Measurements from ENCODE around the gene RMI2.
"Not testable (repeated sequence)": the region's sequence is repeated elsewhere in the genome, so short reads cannot be mapped to it uniquely, and the experiment has no call there.

RMI2 gene

GRCh38 chr16:11354733-11355574 lies 9.7 kb downstream of the RMI2 start:
- DNase-seq (ENCODE audit: low spot score) = no peak

- DNase-seq (ENCODE audit: low spot score) = no peak
Observed at GRCh38 chr16:11355862-11356261, 10.6 kb downstream of the RMI2 start.

- DNase-seq (ENCODE audit: low spot score) = peak; percentile 42
Observed at GRCh38 chr16:11356573-11357331, 11.5 kb downstream of the RMI2 start.

GRCh38 chr16:11358531-11358930 lies 13.3 kb downstream of the RMI2 start:
- DNase-seq (ENCODE audit: low spot score) = no peak

DNA sequence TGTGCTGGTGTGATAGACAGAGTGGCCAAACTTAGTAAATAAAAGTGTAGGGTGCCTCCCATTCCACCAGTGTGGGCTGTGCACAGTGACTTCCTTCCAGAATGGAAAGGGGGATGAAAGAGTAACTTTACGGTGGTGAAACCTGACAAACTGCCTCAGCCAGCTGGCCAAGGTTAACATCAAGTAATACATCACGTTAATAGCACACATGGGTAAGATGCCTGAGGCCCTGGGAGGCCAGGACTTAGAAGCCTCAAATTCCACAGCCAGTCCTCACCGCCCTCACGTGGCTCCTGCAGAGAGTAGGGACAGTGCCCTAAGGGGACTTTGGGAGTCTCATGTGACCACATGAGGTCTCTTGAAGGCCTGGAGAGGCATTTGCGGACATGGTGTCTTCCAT lies 14.1 kb downstream of the RMI2 start:
- no peak for DNase-seq (ENCODE audit: low spot score)

DNA sequence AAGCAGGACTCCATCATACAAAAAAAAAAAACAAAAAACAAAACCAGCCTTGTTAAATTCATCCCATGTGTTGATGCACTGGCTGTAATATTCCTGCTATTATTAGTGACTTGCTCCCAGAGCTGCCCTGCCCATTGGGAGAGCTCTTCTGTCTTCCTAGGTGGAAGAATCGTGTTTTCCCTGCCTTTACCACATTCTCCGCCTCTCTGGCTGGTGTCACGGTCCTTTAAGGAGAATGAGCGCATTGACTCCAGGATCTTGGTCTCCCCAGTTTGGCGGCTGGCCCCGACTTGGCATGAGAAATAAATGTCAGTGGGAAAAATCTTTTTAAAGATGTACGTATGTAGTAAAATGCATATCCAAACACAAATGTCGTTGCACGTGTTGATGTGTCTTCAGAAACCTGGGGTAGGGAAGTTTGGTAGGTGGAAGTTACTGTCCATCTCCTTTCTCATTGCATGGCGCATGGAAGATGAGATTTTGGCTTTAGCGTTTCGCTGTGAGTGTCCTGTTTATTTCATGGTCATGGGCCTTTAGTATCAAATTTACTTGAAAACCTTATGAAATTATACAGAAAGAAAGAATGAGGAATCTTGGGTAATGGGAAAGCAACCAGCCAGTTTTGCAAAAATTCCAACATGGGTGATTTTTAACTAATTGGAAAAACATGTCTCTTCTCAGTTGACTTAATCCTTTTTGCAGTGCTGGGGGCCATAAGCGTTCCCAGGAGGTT lies 15.5 kb downstream of the RMI2 start:
- DNase-seq (ENCODE audit: low spot score) = no peak

DNA sequence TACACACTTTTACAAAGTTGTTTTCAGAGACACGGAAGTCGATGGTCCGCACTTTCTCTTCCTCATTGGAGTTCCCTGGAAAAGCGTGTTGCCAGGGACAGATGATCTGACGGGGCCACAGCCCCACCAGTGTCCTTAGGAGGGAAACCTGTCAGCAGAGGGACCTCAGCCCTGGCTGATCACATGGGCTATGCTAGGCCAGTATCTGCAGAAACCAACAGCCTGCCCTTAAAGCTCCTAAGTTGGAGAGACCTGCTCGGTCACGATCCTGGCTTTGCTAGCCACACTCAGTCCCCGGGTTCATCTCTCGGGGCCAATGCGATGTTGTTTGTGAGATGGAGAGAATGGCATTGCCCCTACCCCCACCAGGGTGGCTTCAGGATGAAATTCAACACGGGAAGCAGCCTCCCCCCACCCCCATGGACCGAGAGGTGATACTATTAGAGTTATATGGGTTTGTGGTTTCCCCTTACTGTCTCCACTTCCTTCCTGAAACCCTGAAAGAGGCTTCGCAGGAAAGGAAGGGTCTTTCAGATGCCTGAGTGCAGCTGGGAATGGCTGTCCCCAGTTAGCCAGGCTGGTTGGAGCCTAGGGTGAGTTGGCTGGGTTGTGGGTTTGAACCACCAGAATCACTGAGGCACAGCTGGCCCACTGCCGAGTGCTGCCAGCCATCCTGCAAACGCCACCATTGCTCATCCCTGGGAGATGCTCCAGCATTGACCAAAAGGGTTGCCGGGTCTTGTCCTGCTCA lies 16.6 kb downstream of the RMI2 start:
- no peak for DNase-seq (ENCODE audit: low spot score)

GRCh38 chr16:11363927-11364258 lies 18.6 kb downstream of the RMI2 start:
- DNase-seq (ENCODE audit: low spot score) = no peak

GRCh38 chr16:11367483-11367906 lies 22.2 kb downstream of the RMI2 start:
- no peak for DNase-seq (ENCODE audit: low spot score)

DNA sequence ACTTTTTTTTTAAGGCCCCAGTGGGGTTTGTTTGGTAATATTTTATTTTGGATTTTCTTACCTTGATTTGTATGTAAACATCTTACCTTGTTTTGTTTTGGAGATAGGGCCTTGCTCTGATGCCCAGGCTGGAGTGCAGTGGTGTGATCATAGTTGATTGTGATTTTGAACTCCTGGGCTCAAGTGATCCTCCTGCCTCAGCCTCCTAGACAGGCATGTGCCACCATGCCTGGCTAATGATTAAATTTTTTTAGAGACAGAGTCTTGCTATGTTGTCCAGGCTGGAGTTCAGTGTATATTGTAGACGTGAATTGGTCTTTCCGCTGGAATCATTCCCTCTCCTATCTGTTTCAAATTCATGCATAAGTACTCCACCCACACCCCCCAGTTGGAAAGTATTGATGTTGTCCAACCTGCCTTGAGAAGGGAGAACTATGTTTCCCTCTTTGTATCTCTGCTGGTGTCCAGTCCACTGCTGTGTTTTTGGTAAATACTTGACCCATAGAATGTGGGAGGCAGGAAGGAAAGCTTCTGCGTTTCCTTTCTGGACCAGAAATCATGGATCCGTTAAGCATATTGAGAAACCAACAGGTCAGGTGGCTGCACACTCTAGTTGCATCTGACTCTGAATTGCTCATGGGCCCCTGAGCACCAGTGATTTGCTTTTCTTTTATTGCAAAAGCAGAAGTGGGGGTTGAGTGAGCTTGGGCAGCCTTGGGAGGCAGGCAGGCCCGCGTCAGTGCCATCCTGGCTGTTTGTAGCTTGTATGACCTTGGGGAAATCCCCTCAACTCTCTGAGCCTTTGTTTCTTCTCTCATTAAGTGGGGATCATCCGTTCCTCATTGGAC lies 25.0 kb downstream of the RMI2 start:
- no peak for DNase-seq (ENCODE audit: low spot score)

GRCh38 chr16:11370932-11371279 lies 25.6 kb downstream of the RMI2 start:
- DNase-seq (ENCODE audit: low spot score) = not testable (repeated sequence)

GRCh38 chr16:11372073-11372828 lies 27.0 kb downstream of the RMI2 start:
- DNase-seq (ENCODE audit: low spot score) = no peak

DNA sequence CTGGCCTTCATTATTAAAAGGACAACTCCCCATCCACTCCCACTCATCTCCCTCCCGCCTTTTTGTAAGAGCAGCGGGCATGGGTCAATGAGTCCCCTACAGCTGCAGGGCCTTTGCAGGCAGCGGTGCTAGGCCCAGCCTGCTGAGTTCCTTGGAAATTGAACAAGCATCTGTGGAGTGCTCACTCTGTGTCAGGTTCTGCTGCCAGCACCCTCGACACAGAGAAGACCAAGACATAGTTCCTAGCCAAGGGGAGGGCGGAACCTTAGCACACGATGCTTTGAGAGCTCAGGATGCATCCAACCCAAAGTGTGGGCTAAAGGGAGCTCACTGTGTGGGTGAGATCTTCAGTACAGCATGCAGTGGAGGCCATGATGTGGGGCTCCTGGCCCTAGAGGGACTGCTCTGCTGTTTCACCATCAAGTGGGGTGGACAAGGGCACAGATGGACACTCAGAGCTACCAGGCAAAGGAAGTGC lies 27.6 kb downstream of the RMI2 start:
- no peak for DNase-seq (ENCODE audit: low spot score)

DNA sequence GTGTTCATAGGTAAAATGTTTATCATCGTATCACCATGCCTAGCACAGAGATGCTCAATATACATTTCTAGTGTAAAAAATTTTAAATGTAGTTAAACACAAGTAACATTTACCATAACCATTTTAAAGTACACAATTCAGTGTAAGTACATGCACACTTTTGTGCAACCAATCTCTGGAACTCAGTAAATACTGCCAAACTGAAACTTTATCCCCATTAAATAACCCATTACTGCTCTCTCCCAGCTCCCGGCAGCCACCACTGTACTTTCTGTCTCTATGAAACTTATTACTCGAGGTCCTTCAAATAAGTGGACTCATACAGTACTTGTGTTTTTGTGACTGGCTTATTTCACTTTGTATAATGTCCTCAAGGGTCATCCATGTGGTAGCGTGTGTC lies 29.0 kb downstream of the RMI2 start:
- DNase-seq (ENCODE audit: low spot score) = no peak

GRCh38 chr16:11377154-11377553 lies 31.9 kb downstream of the RMI2 start:
- DNase-seq (ENCODE audit: low spot score) = no peak

GRCh38 chr16:11378951-11379350 lies 33.7 kb downstream of the RMI2 start:
- DNase-seq (ENCODE audit: low spot score) = not testable (repeated sequence)

- DNase-seq (ENCODE audit: low spot score) = no peak
Observed at GRCh38 chr16:11379420-11379819, 34.2 kb downstream of the RMI2 start.

- DNase-seq (ENCODE audit: low spot score) = no peak
Observed at GRCh38 chr16:11380836-11381235, 35.6 kb downstream of the RMI2 start.

GRCh38 chr16:11383481-11384183 lies 38.4 kb downstream of the RMI2 start:
- no peak for DNase-seq (ENCODE audit: low spot score)

All from globus pallidus (tissue), 1 donor.